ENCODE results near the gene STMN1. TPM values are rescaled to one million over a fixed set of nuclear protein-coding genes. Genes with fewer than 3 reads are reported as not detected.

The STMN1 gene
- total and polyA plus RNA-seq, 9 of the 15 experiments (the other 6 are each of a cell fraction or from before 2014, with no cell fraction given), result 269 to 2,153 (median 595) TPM

DNA sequence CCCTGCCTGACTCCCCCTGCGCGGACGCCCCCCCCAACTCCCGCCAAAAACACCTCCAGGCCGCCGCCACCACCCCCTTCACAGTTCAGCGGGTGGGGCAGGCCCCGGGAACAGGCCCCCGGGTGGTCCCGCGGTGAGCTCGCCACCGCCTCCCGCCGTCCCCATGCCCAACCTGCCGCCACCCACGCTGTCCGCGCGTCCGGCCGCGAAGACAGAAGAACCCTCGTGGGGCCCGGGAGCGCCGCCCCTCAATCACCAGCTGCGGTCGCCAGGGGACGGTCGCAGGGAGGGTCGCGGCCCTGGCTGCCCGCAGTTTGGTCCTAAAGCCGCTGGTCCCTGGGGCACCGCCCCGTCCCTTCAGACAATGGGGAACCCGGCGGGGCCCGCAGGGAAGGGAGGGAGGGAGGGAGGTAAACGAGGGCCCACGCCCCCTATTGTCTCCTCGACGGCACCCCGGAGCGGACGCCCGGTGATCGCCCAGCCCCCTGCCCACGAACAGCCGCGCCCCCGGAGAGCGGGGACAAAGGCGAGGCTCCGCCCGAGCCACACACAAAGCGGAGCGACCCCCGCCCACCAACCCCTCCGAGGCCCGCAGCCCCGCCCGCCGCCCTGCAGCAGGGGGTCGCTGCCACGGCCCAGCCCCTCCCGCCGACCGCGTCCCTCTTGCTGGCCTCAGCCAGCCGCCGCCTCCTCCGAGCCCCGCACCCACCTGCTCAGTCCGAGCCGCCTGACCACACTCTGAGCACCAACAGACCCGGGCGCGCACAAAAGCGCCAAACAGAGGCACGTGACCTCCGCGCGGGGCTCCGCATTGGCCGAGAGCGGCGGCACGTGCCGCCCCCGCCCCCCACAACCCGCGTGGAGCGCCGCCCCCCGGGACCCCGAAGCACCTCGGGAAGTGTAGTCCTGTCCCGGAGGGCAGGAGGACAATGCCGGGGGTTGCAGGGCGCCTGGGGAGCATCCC lies at the start of gene STMN1 (continued):
- TF ChIP-seq ZNF12 (CRISPR knock-in tag; IDR thresholded peaks at IDR 0.05) (peak; percentile 37; the same call in 1 of the 2 replicates), ZBTB17 (CRISPR knock-in tag; IDR thresholded peaks at IDR 0.05) (no peak), FOXJ2 (tag; IDR thresholded peaks at IDR 0.05) (no peak), CBX1 (IDR thresholded peaks at IDR 0.05; ENCODE audit: low read depth) (peak; percentile 95), FUS (optimal IDR thresholded peaks at IDR 0.05; ENCODE audit: low read depth, low read length) (peak; percentile 42), FOS (IDR thresholded peaks at IDR 0.05; ENCODE audit: extremely low read depth, insufficient read length) (peak; percentile 73), POU5F1 (IDR thresholded peaks at IDR 0.05; ENCODE audit: borderline replicate concordance, low read depth, low read length, partially characterized antibody) (no peak), HNRNPL (IDR thresholded peaks at IDR 0.05; ENCODE audit: low read depth, low read length) (peak; percentile 83), GTF2F1 (IDR thresholded peaks at IDR 0.05; ENCODE audit: low read depth, low read length) (peak; percentile 92), PHB (CRISPR knock-in tag; IDR thresholded peaks at IDR 0.05) (0 out of 2 replicates have a peak, but pooled peaks have one; percentile 32), RAD21 (CRISPR knock-in tag; conservative IDR thresholded peaks at IDR 0.05 in 1 of 2, IDR thresholded peaks at IDR 0.05 in 1 of 2) (peak in 1 of 2 experiments; percentile 20; a peak in 1 of 4 replicates), FOXK2 (conservative IDR thresholded peaks at IDR 0.05 in 1 of 2, IDR thresholded peaks at IDR 0.05 in 1 of 2; ENCODE audit: low read depth in 2 of 2) (peak in 1 of 2 experiments; percentile 90; a peak in 2 of 4 replicates), PRMT5 (CRISPR knock-in tag; IDR thresholded peaks at IDR 0.05) (0 out of 2 replicates have a peak, but pooled peaks have one; percentile 11), THRAP3 (IDR thresholded peaks at IDR 0.05; ENCODE audit: borderline replicate concordance) (no peak), CBX2 (IDR thresholded peaks at IDR 0.05; ENCODE audit: insufficient read depth, low read length, poor library complexity, severe bottlenecking) (no peak), NCOR1 (IDR thresholded peaks at IDR 0.05) (peak; percentile 64), MYBL2 (IDR thresholded peaks at IDR 0.05; ENCODE audit: low read depth) (no peak), MYBL2 (CRISPR knock-in tag; IDR thresholded peaks at IDR 0.05; ENCODE audit: borderline replicate concordance) (no peak), POLR2G (IDR thresholded peaks at IDR 0.05; ENCODE audit: low read depth, low read length) (peak; percentile 96), RB1 (IDR thresholded peaks at IDR 0.05; ENCODE audit: low read depth) (peak; percentile 92), ZNF41 (CRISPR knock-in tag; conservative IDR thresholded peaks at IDR 0.05) (no peak), XRCC5 (IDR thresholded peaks at IDR 0.05; ENCODE audit: low read depth, low read length) (no peak), PPARD (CRISPR knock-in tag; IDR thresholded peaks at IDR 0.05) (no peak), KDM5B (IDR thresholded peaks at IDR 0.05; ENCODE audit: insufficient replicate concordance, low read depth, low read length) (peak; percentile 96)
- TF ChIP-seq, protein P1, sequence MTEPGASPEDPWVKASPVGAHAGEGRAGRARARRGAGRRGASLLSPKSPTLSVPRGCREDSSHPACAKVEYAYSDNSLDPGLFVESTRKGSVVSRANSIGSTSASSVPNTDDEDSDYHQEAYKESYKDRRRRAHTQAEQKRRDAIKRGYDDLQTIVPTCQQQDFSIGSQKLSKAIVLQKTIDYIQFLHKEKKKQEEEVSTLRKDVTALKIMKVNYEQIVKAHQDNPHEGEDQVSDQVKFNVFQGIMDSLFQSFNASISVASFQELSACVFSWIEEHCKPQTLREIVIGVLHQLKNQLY (CRISPR knock-in tag; conservative IDR thresholded peaks at IDR 0.05), result peak in 1 of 2 experiments; percentile 67; a peak in 1 of 4 replicates
- TF ChIP-seq, protein P2, sequence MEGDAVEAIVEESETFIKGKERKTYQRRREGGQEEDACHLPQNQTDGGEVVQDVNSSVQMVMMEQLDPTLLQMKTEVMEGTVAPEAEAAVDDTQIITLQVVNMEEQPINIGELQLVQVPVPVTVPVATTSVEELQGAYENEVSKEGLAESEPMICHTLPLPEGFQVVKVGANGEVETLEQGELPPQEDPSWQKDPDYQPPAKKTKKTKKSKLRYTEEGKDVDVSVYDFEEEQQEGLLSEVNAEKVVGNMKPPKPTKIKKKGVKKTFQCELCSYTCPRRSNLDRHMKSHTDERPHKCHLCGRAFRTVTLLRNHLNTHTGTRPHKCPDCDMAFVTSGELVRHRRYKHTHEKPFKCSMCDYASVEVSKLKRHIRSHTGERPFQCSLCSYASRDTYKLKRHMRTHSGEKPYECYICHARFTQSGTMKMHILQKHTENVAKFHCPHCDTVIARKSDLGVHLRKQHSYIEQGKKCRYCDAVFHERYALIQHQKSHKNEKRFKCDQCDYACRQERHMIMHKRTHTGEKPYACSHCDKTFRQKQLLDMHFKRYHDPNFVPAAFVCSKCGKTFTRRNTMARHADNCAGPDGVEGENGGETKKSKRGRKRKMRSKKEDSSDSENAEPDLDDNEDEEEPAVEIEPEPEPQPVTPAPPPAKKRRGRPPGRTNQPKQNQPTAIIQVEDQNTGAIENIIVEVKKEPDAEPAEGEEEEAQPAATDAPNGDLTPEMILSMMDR (IDR thresholded peaks at IDR 0.05 in 2 of 3, conservative IDR thresholded peaks at IDR 0.05 in 1 of 3; ENCODE audit: insufficient read depth in 2 of 3, low read depth in 1 of 3, low read length in 3 of 3), result no peak; a peak in 2 of 6 replicates
